ENCODE data around the gene FAM13A. TPM values are rescaled to one million over a fixed set of nuclear protein-coding genes. Genes with fewer than 3 reads are reported as not detected.
A peak's percentile ranks its signal among the peaks of the same experiment; 100 is the strongest.

FAM13A gene
- total RNA-seq, 1 donor from 2014 or later, result 13.2 TPM

- Histone ChIP-seq H3K27ac (peak overlapping the region; percentile 65 to 85), H3K4me1 (peaks cover 0 to 30% of the 10 kb centered on the region in 2 donors), H3K4me3 (no peak overlapping the region), H3K36me3 (no peaks in the 10 kb centered on the region), H3K27me3 (no peaks in the 10 kb centered on the region), H3K9me3 (no peaks in the 10 kb centered on the region)
- DNase-seq (ENCODE audit: low spot score in 2 of 2), result no peak
- intact Hi-C loops (cut with DNase I), result loop anchor here (1.0 kb wide), 1 partner anchor 205 kb away; no protein-coding TSS in a partner anchor
- TF ChIP-seq, protein P1, sequence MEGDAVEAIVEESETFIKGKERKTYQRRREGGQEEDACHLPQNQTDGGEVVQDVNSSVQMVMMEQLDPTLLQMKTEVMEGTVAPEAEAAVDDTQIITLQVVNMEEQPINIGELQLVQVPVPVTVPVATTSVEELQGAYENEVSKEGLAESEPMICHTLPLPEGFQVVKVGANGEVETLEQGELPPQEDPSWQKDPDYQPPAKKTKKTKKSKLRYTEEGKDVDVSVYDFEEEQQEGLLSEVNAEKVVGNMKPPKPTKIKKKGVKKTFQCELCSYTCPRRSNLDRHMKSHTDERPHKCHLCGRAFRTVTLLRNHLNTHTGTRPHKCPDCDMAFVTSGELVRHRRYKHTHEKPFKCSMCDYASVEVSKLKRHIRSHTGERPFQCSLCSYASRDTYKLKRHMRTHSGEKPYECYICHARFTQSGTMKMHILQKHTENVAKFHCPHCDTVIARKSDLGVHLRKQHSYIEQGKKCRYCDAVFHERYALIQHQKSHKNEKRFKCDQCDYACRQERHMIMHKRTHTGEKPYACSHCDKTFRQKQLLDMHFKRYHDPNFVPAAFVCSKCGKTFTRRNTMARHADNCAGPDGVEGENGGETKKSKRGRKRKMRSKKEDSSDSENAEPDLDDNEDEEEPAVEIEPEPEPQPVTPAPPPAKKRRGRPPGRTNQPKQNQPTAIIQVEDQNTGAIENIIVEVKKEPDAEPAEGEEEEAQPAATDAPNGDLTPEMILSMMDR (IDR thresholded peaks at IDR 0.05), result peak; percentile 33 to 59 (median 54)
Observed at GRCh38 chr4:88818631-88819470, 238.1 kb downstream of the FAM13A start.

- TF ChIP-seq, protein P1 (IDR thresholded peaks at IDR 0.05), result no peak
- Histone ChIP-seq H3K27me3 (no peaks in the 10 kb centered on the region), H3K27ac (peak overlapping the region in 1 of 2 donors; percentile 65), H3K36me3 (no peaks in the 10 kb centered on the region), H3K4me1 (peaks cover 0 to 30% of the 10 kb centered on the region in 2 donors), H3K4me3 (no peak overlapping the region), H3K9me3 (no peaks in the 10 kb centered on the region)
- intact Hi-C loops (cut with DNase I), result loop anchor here (1.0 kb wide), 1 partner anchor 207 kb away; no protein-coding TSS in a partner anchor
- DNase-seq (ENCODE audit: low spot score in 2 of 2), result no peak
Observed at GRCh38 chr4:88817740-88818139, 239.2 kb downstream of the FAM13A start.

DNA sequence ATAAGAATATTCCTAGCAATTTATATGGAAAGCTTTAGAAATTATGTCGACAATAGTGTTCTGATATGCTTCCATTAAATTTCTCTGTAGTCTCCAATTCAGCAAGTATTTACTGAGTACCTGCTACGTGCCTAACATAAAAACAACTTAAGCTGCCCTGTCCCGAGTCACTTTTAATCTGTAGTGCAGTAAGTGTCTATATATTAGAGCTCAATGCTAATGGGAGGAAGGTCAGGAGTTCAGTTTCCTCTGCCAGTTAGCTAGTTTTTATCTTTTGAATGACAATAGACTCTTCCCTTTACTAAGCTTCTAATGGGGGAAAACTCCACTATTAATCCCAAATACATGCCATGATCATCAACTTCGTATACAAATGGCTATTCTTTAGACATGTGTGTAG is 240.6 kb downstream of the FAM13A start:
- Histone ChIP-seq H3K27me3 (no peaks in the 10 kb centered on the region), H3K4me3 (no peak overlapping the region), H3K4me1 (peaks cover 0 to 28% of the 10 kb centered on the region in 2 donors), H3K27ac (no peak overlapping the region), H3K36me3 (no peaks in the 10 kb centered on the region), H3K9me3 (no peaks in the 10 kb centered on the region)
- intact Hi-C loops (cut with DNase I), result no loop called here
- DNase-seq (ENCODE audit: low spot score in 2 of 2), result no peak
- TF ChIP-seq, protein P1 (IDR thresholded peaks at IDR 0.05), result no peak

- Histone ChIP-seq H3K36me3 (no peaks in the 10 kb centered on the region), H3K4me1 (peaks cover 5 to 13% of the 10 kb centered on the region in 2 donors)
- intact Hi-C loops (cut with DNase I), result no loop called here
Observed at GRCh38 chr4:88814043-88814617, 242.9 kb downstream of the FAM13A start.

DNA sequence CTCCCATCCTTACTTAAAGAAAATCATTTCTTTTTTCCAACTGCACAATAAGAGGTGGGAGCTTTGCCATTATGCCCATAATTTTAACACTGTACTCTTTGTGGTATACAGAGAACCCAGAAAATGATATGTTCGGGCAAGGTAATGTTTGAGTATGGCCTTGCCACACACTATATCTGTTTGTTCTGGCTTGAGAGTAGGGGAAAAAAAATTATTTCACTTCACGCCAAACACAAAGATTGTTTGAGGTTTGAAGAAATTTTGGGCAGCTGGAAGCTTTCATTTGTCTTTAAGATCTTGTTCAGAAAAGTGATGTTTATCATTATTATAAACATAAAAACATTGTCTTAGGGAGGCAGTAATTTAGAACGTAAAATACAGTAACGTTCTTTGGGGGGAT is 244.0 kb downstream of the FAM13A start:
- TF ChIP-seq, protein P1 (IDR thresholded peaks at IDR 0.05), result no peak
- Histone ChIP-seq H3K27me3 (no peaks in the 10 kb centered on the region), H3K4me1 (peaks cover 5 to 10% of the 10 kb centered on the region in 2 donors), H3K27ac (no peak overlapping the region), H3K4me3 (no peak overlapping the region), H3K36me3 (no peaks in the 10 kb centered on the region), H3K9me3 (no peaks in the 10 kb centered on the region)
- DNase-seq (ENCODE audit: low spot score in 2 of 2), result no peak
- intact Hi-C loops (cut with DNase I), result no loop called here

More at GRCh38 chr4:88814043-88814617, 242.9 kb downstream of the FAM13A start:
- H3K27me3 ChIP-seq, result no peaks in the 10 kb centered on the region
- H3K9me3 ChIP-seq, result no peaks in the 10 kb centered on the region
- H3K27ac ChIP-seq, result no peak overlapping the region
- TF ChIP-seq, protein P1 (IDR thresholded peaks at IDR 0.05), result no peak
- H3K4me3 ChIP-seq, result no peak overlapping the region
- DNase-seq (ENCODE audit: low spot score in 2 of 2), result no peak

All from ascending aorta (tissue), 2 donors.